HepG2 (cell line): ENCODE data around the gene TRIM44. TPM values are rescaled to one million over a fixed set of nuclear protein-coding genes. Genes with fewer than 3 reads are reported as not detected.

Source experiments
- ATRX ChIP-seq: sonication (generic); formaldehyde crosslinking; IDR thresholded peaks from 2 replicates; pipeline ENCODE4 v1.4.0; 2020; ENCODE audit warnings: missing genetic modification reagents, borderline replicate concordance
- CREM ChIP-seq, 2 experiments: sonication (generic) in 1 of 2; formaldehyde crosslinking in 1 of 2; IDR thresholded peaks; 2 replicates each; pipeline versions ENCODE4 v1.4.0 to v1.6.1; 2016 to 2020; ENCODE audit warnings: antibody characterized with exemption in 1 of 2, mild to moderate bottlenecking in 1 of 2, missing genetic modification reagents in 1 of 2
- DPF2 ChIP-seq: sonication (generic); formaldehyde crosslinking; IDR thresholded peaks from 2 replicates; pipeline ENCODE4 v1.4.0; 2020; ENCODE audit warnings: mild to moderate bottlenecking, low read depth, missing genetic modification reagents, borderline replicate concordance
- HMG20A ChIP-seq: IDR thresholded peaks from 2 replicates; pipeline ENCODE4 v1.6.1; 2016; ENCODE audit warnings: borderline replicate concordance
- NONO ChIP-seq, 2 experiments: fragments of 450-650 bp in 1 of 2; sonication (generic) in 1 of 2; formaldehyde crosslinking in 1 of 2; IDR thresholded peaks in 1 of 2; conservative IDR thresholded peaks in 1 of 2; 2 replicates each; pipeline versions ENCODE4 v1.6.1 to v1.8.0; 2017 to 2022; ENCODE audit warnings: mild to moderate bottlenecking in 1 of 2, missing genetic modification reagents in 1 of 2, moderate library complexity in 1 of 2
- SIX4 ChIP-seq: sonication (generic); formaldehyde crosslinking; IDR thresholded peaks from 2 replicates; pipeline ENCODE4 v1.4.0; 2020; ENCODE audit warnings: missing genetic modification reagents
- SP4 ChIP-seq: sonication (generic); formaldehyde crosslinking; IDR thresholded peaks from 2 replicates; pipeline ENCODE4 v1.8.1; 2023; ENCODE audit warnings: mild to moderate bottlenecking, missing genetic modification reagents
- USF2 ChIP-seq, 2 experiments: sonication (generic) in 1 of 2; formaldehyde crosslinking in 1 of 2; IDR thresholded peaks; 2 replicates each; pipeline versions ENCODE4 v1.5.1 to v1.6.1; 2011 to 2020; ENCODE audit warnings: borderline replicate concordance in 1 of 2, low read depth in 1 of 2, low read length in 1 of 2, mild to moderate bottlenecking in 1 of 2, missing genetic modification reagents in 1 of 2, moderate library complexity in 1 of 2
- ZNF121 ChIP-seq: sonication (generic); formaldehyde crosslinking; IDR thresholded peaks from 2 replicates; pipeline ENCODE4 v1.5.0; 2020; ENCODE audit warnings: mild to moderate bottlenecking, missing genetic modification reagents
- ZNF234 ChIP-seq: sonication (generic); formaldehyde crosslinking; conservative IDR thresholded peaks from 2 replicates; pipeline ENCODE4 v1.5.1; 2020; ENCODE audit warnings: mild to moderate bottlenecking, missing genetic modification reagents
- ZNF350 ChIP-seq: sonication (generic); formaldehyde crosslinking; IDR thresholded peaks from 2 replicates; pipeline ENCODE4 v1.4.0; 2020; ENCODE audit warnings: mild to moderate bottlenecking, low read depth, missing genetic modification reagents, borderline replicate concordance
- ZNF800 ChIP-seq: sonication (generic); formaldehyde crosslinking; IDR thresholded peaks from 2 replicates; pipeline ENCODE4 v1.4.0; 2020; ENCODE audit warnings: missing genetic modification reagents
- ZNF83 ChIP-seq: sonication (generic); formaldehyde crosslinking; IDR thresholded peaks from 2 replicates; pipeline ENCODE4 v1.4.0; 2020; ENCODE audit warnings: missing genetic modification reagents, mild to moderate bottlenecking, borderline replicate concordance
- polyA plus RNA-seq, 8 experiments: library from polyadenylated mRNA; depleted of rRNA in 3 of 8; stranded (reverse) in 7 of 8; unstranded in 1 of 8; fragments of >200 nt; fragmentation: Illumina TruSeq in 4 of 8; extraction: Trizol in 4 of 8; gene quantifications; 2 replicates each; pipeline versions ENCODE4 v1.2.1 to v1.2.3, GENCODE V29; 2011 to 2016; ENCODE audit warnings: low read depth in 4 of 8, missing spikeins in 1 of 8, mixed read lengths in 1 of 8; ENCODE audit not compliant: insufficient read depth in 1 of 8
- total RNA-seq, 5 experiments: library from RNA; depleted of rRNA; stranded (reverse); fragments of >200 nt; fragmentation: Illumina TruSeq; extraction: Trizol; gene quantifications; 2 replicates each; pipeline ENCODE4 v1.2.3, GENCODE V29; 2016; ENCODE audit warnings: low read depth in 1 of 5
- TF ChIP-seq, protein P1 (sequence below): sonication (generic); formaldehyde crosslinking; IDR thresholded peaks from 2 replicates; pipeline ENCODE4 v1.8.1; 2022; ENCODE audit warnings: low read depth, mild to moderate bottlenecking, missing genetic modification reagents
- TF ChIP-seq, protein P2 (sequence below): sonication (generic); formaldehyde crosslinking; IDR thresholded peaks from 2 replicates; pipeline ENCODE4 v1.5.1; 2020; ENCODE audit warnings: mild to moderate bottlenecking, missing genetic modification reagents, moderate library complexity

The TRIM44 gene
- total and polyA plus RNA-seq, 2 of the 13 experiments (the other 11 are each of a cell fraction or from before 2014, with no cell fraction given): 22.7 to 50.3 TPM

GRCh38 chr11:35662061-35662648 lies 420 bp upstream of the TRIM44 start (continued):
- peak; percentile 66; the same call in 1 of the 2 replicates for TF ChIP-seq CREM (IDR thresholded peaks at IDR 0.05)
- no peak for TF ChIP-seq CREM (CRISPR knock-in tag; IDR thresholded peaks at IDR 0.05)
- TF ChIP-seq, protein P1, sequence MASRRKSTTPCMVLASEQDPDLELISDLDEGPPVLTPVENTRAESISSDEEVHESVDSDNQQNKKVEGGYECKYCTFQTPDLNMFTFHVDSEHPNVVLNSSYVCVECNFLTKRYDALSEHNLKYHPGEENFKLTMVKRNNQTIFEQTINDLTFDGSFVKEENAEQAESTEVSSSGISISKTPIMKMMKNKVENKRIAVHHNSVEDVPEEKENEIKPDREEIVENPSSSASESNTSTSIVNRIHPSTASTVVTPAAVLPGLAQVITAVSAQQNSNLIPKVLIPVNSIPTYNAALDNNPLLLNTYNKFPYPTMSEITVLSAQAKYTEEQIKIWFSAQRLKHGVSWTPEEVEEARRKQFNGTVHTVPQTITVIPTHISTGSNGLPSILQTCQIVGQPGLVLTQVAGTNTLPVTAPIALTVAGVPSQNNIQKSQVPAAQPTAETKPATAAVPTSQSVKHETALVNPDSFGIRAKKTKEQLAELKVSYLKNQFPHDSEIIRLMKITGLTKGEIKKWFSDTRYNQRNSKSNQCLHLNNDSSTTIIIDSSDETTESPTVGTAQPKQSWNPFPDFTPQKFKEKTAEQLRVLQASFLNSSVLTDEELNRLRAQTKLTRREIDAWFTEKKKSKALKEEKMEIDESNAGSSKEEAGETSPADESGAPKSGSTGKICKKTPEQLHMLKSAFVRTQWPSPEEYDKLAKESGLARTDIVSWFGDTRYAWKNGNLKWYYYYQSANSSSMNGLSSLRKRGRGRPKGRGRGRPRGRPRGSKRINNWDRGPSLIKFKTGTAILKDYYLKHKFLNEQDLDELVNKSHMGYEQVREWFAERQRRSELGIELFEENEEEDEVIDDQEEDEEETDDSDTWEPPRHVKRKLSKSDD (CRISPR knock-in tag): no peak
- no peak for TF ChIP-seq ZNF234
- no peak for TF ChIP-seq SP4 (CRISPR knock-in tag)
- no peak for TF ChIP-seq ZNF121 (CRISPR knock-in tag)
- peak; percentile 88 for TF ChIP-seq HMG20A (CRISPR knock-in tag)
- no peak for TF ChIP-seq NONO (IDR thresholded peaks at IDR 0.05)
- TF ChIP-seq NONO (CRISPR knock-in tag; conservative IDR thresholded peaks at IDR 0.05): peak; percentile 68; the same call in 1 of the 2 replicates
- TF ChIP-seq SIX4 (CRISPR knock-in tag): peak; percentile 30; the same call in 1 of the 2 replicates
- TF ChIP-seq ZNF800 (CRISPR knock-in tag): 0 out of 2 replicates have a peak, but pooled peaks have one; percentile 32
- no peak for TF ChIP-seq ATRX (CRISPR knock-in tag)
- TF ChIP-seq ZNF83 (CRISPR knock-in tag): no peak
- TF ChIP-seq, protein P2, sequence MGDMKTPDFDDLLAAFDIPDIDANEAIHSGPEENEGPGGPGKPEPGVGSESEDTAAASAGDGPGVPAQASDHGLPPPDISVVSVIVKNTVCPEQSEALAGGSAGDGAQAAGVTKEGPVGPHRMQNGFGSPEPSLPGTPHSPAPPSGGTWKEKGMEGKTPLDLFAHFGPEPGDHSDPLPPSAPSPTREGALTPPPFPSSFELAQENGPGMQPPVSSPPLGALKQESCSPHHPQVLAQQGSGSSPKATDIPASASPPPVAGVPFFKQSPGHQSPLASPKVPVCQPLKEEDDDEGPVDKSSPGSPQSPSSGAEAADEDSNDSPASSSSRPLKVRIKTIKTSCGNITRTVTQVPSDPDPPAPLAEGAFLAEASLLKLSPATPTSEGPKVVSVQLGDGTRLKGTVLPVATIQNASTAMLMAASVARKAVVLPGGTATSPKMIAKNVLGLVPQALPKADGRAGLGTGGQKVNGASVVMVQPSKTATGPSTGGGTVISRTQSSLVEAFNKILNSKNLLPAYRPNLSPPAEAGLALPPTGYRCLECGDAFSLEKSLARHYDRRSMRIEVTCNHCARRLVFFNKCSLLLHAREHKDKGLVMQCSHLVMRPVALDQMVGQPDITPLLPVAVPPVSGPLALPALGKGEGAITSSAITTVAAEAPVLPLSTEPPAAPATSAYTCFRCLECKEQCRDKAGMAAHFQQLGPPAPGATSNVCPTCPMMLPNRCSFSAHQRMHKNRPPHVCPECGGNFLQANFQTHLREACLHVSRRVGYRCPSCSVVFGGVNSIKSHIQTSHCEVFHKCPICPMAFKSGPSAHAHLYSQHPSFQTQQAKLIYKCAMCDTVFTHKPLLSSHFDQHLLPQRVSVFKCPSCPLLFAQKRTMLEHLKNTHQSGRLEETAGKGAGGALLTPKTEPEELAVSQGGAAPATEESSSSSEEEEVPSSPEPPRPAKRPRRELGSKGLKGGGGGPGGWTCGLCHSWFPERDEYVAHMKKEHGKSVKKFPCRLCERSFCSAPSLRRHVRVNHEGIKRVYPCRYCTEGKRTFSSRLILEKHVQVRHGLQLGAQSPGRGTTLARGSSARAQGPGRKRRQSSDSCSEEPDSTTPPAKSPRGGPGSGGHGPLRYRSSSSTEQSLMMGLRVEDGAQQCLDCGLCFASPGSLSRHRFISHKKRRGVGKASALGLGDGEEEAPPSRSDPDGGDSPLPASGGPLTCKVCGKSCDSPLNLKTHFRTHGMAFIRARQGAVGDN: no peak
- TF ChIP-seq DPF2 (CRISPR knock-in tag): peak; percentile 92
- TF ChIP-seq ZNF350 (CRISPR knock-in tag): no peak
- TF ChIP-seq USF2 (IDR thresholded peaks at IDR 0.05; ENCODE audit: low read depth, low read length): no peak
- TF ChIP-seq USF2 (CRISPR knock-in tag; IDR thresholded peaks at IDR 0.05; ENCODE audit: borderline replicate concordance): no peak
